ENCODE measurements around the gene TTLL1. TPM values are rescaled to one million over a fixed set of nuclear protein-coding genes. Genes with fewer than 3 reads are reported as not detected.

TTLL1 gene
- total and polyA plus RNA-seq, 2 donors from 2014 or later, result 8.4 to 11.5 TPM

DNA sequence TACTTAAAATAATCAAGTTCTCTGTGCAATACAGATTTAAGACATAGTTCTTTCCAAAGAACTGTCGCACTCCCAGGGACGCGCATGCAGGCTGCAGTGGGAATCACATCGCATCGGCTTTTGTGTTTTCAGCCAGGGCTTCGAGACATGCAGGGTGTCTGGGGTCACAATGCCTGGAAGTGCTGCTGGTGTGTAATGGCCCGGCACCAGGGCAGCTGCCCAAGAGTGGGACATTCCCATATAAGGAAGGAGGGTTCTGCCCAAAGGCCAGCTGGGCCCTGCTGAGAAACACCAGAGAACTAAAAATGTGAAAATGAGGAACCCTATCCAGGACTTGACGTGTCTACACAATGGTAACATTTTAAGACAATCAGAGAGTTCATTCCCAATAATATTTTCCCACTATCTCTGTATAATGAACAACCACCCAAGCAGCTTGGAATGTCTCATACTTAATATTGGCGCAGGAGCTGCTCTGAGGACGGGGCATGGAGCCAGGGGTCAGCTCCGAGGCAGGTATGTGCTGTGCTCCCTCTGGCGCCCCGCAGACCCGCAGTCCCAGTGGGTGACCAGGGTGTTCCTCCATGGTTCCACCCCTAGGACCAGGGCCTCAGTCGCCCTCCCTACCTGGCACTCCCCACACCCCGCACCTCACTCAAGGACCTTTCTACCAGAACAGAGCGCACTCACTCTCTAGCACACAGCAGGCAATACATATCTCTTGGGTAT, 42.7 kb upstream of the TTLL1 start:
- TF ChIP-seq, protein P1, sequence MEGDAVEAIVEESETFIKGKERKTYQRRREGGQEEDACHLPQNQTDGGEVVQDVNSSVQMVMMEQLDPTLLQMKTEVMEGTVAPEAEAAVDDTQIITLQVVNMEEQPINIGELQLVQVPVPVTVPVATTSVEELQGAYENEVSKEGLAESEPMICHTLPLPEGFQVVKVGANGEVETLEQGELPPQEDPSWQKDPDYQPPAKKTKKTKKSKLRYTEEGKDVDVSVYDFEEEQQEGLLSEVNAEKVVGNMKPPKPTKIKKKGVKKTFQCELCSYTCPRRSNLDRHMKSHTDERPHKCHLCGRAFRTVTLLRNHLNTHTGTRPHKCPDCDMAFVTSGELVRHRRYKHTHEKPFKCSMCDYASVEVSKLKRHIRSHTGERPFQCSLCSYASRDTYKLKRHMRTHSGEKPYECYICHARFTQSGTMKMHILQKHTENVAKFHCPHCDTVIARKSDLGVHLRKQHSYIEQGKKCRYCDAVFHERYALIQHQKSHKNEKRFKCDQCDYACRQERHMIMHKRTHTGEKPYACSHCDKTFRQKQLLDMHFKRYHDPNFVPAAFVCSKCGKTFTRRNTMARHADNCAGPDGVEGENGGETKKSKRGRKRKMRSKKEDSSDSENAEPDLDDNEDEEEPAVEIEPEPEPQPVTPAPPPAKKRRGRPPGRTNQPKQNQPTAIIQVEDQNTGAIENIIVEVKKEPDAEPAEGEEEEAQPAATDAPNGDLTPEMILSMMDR (IDR thresholded peaks at IDR 0.05; ENCODE audit: borderline replicate concordance, extremely low read depth, insufficient read depth), result no peak
- H3K27me3 ChIP-seq (ENCODE audit: control insufficient read depth, insufficient read depth, low read length), result no peaks in the 10 kb centered on the region
- intact Hi-C loops (cut with DNase I), result no loop called here
- no peak overlapping the region for H3K4me3 ChIP-seq (ENCODE audit: low read length in 3 of 3)
- H3K36me3 ChIP-seq (ENCODE audit: control insufficient read depth in 2 of 3, insufficient read depth in 3 of 3, low read length in 3 of 3), result peaks cover 0 to 29% (median 11%) of the 10 kb centered on the region in 3 donors
- H3K9ac ChIP-seq (ENCODE audit: low read length in 3 of 3), result no peak overlapping the region
- H3K4me1 ChIP-seq (ENCODE audit: control insufficient read depth in 2 of 3, insufficient read depth in 2 of 3, low read depth in 1 of 3, low read length in 3 of 3), result peaks cover 0 to 6% (median 4%) of the 10 kb centered on the region in 3 donors
- DNase-seq, result no peak
- no peaks in the 10 kb centered on the region for H3K9me3 ChIP-seq (ENCODE audit: control insufficient read depth in 2 of 3, insufficient read depth in 1 of 3, low read length in 3 of 3)
- no peak for FAIRE-seq
- H3K27ac ChIP-seq (ENCODE audit: low read depth in 2 of 2, low read length in 2 of 2), result no peak overlapping the region

DNA sequence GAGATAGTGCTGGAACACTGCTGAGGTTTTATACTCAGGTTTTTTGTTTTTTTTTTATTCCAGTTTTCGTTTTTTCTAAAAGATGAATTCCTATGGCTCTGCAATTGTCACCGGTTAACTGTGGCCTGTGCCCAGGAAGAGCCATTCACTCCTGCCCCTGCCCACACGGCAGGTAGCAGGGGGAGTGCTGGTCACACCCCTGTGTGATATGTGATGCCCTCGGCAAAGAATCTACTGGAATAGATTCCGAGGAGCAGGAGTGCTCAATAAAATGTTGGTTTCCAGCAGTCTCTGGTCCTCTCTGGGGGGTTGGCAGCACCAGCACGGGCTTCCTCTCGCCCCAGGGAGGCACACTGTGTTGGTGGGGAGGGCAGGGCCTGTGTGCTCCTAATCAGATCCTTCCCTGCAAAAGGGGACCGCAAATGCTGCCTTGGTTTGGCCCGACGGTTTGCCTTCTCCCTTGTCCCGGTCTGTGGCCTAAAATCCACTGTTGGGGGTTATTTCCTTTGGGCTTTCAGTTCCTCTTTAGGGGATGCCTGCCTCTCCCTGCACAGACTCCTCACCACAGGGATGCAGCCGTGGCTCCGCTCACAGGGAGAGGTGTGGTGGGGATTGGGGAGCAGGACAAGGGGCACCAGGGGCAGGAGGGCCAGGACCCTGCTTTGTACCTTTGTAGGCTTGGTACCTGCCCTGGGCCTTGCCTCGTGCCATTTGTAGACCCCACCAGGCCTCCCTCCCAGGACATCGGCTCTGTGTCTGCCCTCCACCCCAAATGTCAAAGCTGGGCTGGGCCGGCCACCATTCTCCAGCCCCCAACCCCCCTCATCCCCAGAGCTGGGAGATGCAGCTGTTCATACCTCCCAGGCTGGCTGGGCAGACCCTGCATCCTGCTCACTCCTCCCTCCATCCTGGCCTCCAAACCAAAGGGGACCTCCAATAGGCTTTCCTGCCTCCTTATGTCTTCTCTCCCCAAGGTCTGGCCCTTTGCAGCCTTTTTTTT, 40.5 kb upstream of the TTLL1 start:
- no peak overlapping the region for H3K27ac ChIP-seq (ENCODE audit: low read depth in 2 of 2, low read length in 2 of 2)
- peaks cover 0 to 16% (median 2%) of the 10 kb centered on the region in 3 donors for H3K36me3 ChIP-seq (ENCODE audit: control insufficient read depth in 2 of 3, insufficient read depth in 3 of 3, low read length in 3 of 3)
- no peaks in the 10 kb centered on the region for H3K9me3 ChIP-seq (ENCODE audit: control insufficient read depth in 2 of 3, insufficient read depth in 1 of 3, low read length in 3 of 3)
- TF ChIP-seq, protein P1 (IDR thresholded peaks at IDR 0.05; ENCODE audit: borderline replicate concordance, extremely low read depth, insufficient read depth), result no peak
- intact Hi-C loops (cut with DNase I), result no loop called here
- DNase-seq, result no peak
- H3K4me3 ChIP-seq (ENCODE audit: low read length in 3 of 3), result no peak overlapping the region
- H3K9ac ChIP-seq (ENCODE audit: low read length in 3 of 3), result no peak overlapping the region
- peaks cover 0 to 6% (median 6%) of the 10 kb centered on the region in 3 donors for H3K4me1 ChIP-seq (ENCODE audit: control insufficient read depth in 2 of 3, insufficient read depth in 2 of 3, low read depth in 1 of 3, low read length in 3 of 3)
- no peaks in the 10 kb centered on the region for H3K27me3 ChIP-seq (ENCODE audit: control insufficient read depth, insufficient read depth, low read length)
- FAIRE-seq, result no peak

DNA sequence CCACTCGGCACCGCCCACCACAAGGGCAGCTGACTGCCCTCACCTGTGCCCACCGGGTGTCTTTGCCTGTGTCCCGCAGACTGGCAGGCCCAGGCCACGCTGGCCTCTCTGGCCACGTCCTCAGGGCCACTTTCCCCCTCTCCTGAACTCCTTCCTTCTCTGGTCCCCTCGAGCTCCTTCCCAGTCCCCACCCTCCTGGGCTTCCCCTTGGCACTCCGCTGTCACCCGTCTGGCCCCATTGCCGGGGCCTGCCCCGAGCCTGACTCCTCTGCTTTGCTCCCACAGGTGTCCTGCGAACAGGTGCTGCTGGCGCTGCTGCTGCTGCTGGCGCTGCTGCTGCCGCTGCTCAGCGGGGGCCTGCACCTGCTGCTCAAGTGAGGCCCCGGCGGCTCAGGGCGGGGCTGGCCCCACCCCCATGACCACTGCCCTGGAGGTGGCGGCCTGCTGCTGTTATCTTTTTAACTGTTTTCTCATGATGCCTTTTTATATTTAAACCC, 39.8 kb upstream of the TTLL1 start:
- Histone ChIP-seq H3K9me3 (ENCODE audit: control insufficient read depth in 2 of 3, insufficient read depth in 1 of 3, low read length in 3 of 3) (no peaks in the 10 kb centered on the region), H3K27me3 (ENCODE audit: control insufficient read depth, insufficient read depth, low read length) (no peaks in the 10 kb centered on the region), H3K4me1 (ENCODE audit: control insufficient read depth in 2 of 3, insufficient read depth in 2 of 3, low read depth in 1 of 3, low read length in 3 of 3) (peaks cover 0 to 6% (median 6%) of the 10 kb centered on the region in 3 donors), H3K4me3 (ENCODE audit: low read length in 3 of 3) (no peak overlapping the region), H3K9ac (ENCODE audit: low read length in 3 of 3) (no peak overlapping the region), H3K27ac (ENCODE audit: low read depth in 2 of 2, low read length in 2 of 2) (no peak overlapping the region), H3K36me3 (ENCODE audit: control insufficient read depth in 2 of 3, insufficient read depth in 3 of 3, low read length in 3 of 3) (peaks cover 0 to 8% (median 0%) of the 10 kb centered on the region in 3 donors)
- TF ChIP-seq, protein P1 (IDR thresholded peaks at IDR 0.05; ENCODE audit: borderline replicate concordance, extremely low read depth, insufficient read depth), result no peak
- no peak for DNase-seq
- FAIRE-seq, result no peak
- intact Hi-C loops (cut with DNase I), result no loop called here
